Mammary epithelial cell (primary cell): ENCODE data around the gene SSBP2.

ENCODE experiments used
- EZH2 ChIP-seq: IDR thresholded peaks from 2 replicates; pipeline ENCODE4 v1.6.1; 2012; ENCODE audit warnings: low read length, inconsistent platforms, borderline replicate concordance
- TF ChIP-seq, protein P1 (sequence below), 2 donors: IDR thresholded peaks in 1 of 2; conservative IDR thresholded peaks in 1 of 2; 2 replicates each; pipeline ENCODE4 v1.5.1; 2011 to 2012; ENCODE audit warnings: inconsistent platforms in 2 of 2, low read length in 2 of 2, mild to moderate bottlenecking in 2 of 2, control low read depth in 1 of 2, low read depth in 1 of 2; ENCODE audit not compliant: insufficient read depth in 1 of 2; ENCODE audit errors: extremely low read depth in 1 of 2

DNA sequence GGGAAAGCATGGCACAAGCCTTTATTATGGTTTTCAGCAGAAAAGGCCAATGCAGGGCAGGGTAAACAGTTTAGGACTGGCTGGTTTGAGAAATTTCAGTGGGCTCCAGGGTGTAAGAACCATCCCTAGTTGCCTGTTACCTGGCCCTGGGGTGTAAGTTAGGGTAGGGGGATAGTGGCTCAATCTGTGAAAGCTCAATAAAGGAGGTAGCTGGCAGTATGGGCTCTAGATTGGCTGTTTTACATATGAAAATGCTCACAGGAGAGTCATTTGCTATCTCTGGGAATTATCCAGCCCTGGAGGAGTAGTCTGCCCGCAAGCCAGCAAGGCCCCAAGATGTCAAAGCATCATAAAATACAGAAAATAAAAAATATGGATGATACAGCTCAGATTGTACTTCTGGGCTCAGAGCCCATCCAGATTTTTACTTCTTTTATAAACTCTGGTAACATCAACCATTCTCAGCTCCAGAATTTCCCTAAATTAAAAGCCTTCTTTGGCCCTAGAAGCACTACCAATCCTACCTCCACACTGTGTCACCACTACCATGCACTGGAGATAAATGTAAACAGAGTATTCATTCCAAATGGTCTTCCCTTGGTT, 31.1 kb downstream of the SSBP2 start:
- TF ChIP-seq, protein P1, sequence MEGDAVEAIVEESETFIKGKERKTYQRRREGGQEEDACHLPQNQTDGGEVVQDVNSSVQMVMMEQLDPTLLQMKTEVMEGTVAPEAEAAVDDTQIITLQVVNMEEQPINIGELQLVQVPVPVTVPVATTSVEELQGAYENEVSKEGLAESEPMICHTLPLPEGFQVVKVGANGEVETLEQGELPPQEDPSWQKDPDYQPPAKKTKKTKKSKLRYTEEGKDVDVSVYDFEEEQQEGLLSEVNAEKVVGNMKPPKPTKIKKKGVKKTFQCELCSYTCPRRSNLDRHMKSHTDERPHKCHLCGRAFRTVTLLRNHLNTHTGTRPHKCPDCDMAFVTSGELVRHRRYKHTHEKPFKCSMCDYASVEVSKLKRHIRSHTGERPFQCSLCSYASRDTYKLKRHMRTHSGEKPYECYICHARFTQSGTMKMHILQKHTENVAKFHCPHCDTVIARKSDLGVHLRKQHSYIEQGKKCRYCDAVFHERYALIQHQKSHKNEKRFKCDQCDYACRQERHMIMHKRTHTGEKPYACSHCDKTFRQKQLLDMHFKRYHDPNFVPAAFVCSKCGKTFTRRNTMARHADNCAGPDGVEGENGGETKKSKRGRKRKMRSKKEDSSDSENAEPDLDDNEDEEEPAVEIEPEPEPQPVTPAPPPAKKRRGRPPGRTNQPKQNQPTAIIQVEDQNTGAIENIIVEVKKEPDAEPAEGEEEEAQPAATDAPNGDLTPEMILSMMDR (conservative IDR thresholded peaks at IDR 0.05 in 1 of 2, IDR thresholded peaks at IDR 0.05 in 1 of 2; ENCODE audit: extremely low read depth in 1 of 2, insufficient read depth in 1 of 2, low read depth in 1 of 2, low read length in 2 of 2) = no peak
- no peak for TF ChIP-seq EZH2
